Tracheal epithelial cell (primary cell): ENCODE results near the gene NR2F6. TPM values are rescaled to one million over a fixed set of nuclear protein-coding genes. Genes with fewer than 3 reads are reported as not detected.

Experiments
- total RNA-seq: library from RNA; depleted of rRNA; stranded (reverse); fragments of >200 nt; gene quantifications from 2 replicates; pipeline ENCODE4 v1.2.1, GENCODE V29; 2014

Gene NR2F6
- total RNA-seq, result 97.4 and 175 TPM in 2 replicates

DNA sequence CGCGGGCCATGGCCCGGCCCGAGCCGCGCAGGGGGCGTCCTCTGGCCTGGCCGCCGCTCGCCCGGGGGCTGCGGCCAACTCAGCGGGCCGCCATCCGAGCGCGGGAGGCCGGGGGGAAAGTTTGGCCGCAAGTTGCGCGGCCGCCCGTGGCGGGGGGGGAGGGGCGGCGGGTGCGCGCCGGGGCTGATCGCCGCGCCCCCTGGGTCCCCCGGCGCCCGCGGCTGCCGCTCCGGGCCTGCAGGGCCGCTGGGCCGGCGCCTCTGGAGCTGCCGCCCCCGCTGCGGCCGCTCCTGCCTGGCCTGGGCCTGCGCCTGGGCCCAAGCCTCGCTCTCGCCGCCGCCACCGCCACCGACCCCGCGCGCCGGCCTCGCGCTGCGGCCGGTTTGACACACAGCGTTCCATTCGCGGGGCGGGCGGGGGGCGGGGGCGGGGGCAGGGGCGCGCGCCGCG lies at the start of gene NR2F6:
NR2F6 (minus strand) TSS at position 385 of the 450 bp plus-strand sequence. CDS start 699 bp downstream, outside the sequence.

DNA sequence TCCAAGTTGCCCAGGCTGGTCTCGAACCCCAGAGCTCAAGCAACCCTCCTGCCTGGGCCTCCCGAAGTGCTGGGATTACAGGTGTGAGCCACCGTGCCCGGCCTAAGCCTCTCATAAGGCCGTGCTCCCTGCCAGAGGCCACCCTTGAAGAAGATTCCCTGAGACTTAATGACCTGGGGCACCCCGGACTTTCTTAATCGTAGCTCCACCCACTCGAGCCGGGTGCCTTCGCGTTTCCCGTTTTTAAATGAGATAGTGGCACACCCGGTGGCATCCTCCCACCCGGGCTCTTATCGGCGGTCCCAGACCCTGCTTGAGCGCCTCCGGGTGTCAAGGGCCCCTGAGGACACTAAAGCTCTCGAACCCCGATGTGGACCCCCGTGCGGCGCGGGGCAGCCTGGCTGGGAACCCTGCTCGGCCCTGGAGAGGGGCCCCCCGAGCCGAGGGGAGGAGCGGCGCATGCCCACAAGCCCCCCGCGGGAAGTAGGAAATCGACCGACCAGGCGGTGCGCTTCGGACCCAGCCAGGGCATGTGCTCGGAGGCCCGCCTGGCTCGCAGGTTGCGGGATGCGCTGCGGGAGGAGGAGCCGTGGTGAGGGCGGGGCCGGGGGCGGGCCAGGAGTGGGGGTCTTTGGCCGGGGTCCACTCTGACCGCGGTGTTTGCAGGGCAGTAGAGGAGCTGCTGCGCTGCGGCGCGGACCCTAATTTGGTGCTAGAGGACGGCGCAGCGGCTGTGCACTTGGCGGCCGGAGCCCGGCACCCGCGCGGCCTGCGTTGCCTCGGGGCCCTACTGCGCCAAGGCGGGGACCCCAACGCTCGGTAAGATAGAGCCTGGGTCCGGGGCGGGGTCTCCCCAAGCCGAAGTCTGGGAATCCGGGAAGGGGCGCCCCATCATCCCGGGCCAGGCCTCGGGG lies 35.9 kb upstream of the NR2F6 start, which contains the start of gene ANKLE1:
ANKLE1 (plus strand) TSS at position 511 of the 914 bp plus-strand sequence; CDS start at position 531, 20 bp downstream.

DNA sequence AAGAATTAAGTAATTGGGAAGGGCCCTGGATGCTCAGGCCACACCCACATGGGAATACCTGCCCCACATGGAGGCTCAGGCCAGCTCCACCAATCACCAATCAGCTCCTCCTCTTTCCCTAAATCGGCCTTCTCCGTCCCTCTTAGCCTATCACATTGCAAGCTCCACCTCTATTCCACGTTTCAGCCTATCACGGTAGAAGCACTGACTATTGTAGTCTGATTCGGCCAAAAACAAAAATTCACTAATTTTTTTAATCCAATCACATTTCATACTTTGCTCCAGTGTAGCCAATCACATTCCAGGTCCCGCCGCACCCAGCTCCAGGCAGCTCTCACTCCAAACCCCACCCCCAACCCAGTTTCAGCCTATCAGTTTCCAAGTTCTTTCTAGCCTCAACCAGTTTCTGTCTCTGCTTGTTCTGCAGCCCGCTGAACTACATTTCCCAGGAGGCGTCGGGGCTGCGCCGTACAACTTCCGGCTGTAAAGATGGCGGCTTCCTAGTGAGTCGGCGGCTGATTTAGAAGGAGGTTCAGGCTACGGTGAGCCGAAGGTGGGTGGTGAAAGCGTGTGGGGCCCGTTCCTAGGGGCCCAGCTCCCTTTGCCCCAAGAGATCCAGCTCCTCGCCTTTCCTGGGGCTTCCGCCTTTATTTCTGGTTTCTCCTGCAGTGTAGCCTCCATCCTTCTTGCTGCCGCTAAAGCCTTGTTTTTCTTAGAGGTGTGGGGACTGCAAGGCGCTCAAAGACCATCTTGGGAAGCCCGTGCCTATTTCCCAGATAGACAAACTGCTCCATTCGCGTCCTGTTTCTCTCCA lies 21.5 kb upstream of the NR2F6 start, which contains the start of gene BABAM1:
BABAM1 (plus strand) TSS at position 469 of the 814 bp plus-strand sequence. CDS start 1,364 bp downstream, outside the sequence.

DNA sequence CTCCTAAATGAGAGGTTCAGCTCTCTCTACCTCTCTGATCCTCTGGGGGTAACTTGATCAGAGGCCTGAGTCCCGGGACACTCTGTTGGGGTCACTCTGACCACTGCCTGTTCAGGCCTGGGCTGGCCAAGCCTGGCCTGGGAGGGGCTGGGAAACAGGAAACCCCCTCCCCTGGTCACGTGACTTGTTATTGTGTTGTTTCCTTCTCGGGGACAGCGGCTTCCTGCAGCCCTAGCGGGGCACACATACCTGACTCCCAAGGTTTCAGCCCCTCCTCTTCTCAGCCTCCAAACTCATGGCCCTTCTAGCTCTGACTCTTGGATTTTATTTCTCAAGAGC lies 18.9 kb upstream of the NR2F6 start, which contains the start of gene USHBP1:
USHBP1 (minus strand) TSS at position 105 of the 339 bp plus-strand sequence. CDS start 446 bp downstream, outside the sequence.

DNA sequence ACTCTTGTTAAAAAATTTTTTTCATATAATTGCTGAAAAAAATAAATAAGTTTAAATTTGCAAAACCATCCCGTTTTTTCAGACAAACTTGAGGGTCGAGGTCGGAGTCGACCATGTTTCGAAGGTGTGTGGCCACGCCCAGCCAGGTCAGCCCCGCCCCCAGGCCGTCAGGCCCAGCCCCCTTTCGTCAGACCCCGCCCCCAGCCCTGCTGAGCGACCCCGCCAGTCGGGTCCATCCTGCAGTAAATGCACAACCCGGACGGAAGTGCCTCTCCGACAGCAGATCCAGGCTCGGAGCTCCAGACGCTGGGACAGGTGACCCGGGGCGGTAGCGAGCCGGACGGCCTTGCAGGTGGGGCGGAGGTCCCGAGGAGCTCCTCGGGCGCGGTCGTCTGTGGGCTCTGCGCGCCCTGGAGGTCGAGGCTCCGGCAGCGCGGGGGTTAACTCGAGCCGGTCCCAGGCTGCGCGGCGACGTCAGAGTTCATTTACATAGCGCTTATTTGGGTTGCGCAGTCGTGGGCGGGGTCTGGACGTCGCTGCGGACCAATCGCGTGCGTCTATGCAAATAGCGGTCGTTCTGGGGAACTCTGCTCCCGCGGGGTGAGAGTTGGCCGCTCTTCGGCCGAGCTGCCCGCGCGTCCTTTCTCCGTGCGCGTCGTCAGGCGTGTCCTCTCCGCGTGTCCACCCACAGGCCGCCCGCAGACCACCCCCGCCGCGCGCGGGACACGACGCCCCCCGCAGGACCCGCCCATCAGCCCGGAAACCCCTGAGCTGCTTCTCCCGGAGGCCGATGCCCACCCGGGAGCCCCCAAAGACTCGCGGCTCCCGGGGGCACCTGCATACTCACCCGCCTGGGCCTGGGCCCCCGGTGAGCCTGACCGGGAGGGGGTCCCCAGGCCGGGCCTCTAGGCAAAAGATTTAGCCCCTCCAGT lies 19.5 kb downstream of the NR2F6 start, which contains the start of gene OCEL1:
OCEL1 (plus strand) TSS at position 225 of the 932 bp plus-strand sequence; CDS start at position 247, 22 bp downstream.

DNA sequence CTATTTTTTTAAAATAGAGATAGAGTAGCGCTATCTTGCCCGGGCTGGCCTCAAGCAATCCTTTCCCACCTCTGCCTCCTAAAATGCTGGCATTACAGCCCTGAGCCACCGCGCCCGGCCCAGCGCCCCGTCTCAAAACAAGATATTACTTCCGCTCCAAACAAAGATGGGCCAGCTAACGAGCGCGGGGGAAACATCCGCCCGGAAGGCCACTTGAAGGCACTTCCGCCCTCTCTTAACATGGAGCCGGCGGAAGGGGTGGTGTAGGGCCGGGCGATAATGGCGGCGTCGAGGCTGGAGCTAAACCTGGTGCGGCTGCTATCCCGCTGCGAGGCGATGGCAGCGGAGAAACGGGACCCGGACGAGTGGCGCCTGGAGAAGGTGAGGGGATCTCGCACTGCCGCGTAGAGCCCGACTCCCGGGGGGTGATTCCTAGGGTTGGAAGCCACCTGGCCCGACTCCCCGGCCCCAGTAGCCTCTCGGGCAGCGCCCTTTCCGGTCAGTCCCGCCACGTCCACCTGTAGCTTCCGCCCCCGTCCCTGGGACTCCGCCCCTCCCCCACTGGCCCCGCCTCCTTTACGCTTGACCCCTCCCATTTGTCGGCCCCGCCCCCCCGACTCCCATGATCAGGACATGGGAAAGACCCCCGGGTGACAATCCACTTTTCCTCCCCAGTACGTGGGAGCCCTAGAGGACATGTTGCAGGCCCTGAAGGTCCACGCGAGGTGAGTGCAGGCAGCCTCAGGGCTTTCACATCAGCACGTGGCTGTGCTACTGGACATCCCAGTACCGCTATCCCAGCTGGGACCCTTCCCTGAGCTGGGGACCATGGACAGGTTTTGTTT lies 30.4 kb downstream of the NR2F6 start, which contains the start of gene USE1:
USE1 (plus strand) TSS at position 231 of the 845 bp plus-strand sequence; CDS start at position 280, 49 bp downstream.

Other genes with a start within 250 kb of the NR2F6 start
- gene CPAMD8, start 219.1 kb downstream of the NR2F6 start, total RNA-seq, result 0.96 and 1.5 TPM in 2 replicates
- 1.3 and 1.7 TPM in 2 replicates for gene HAUS8, start 170.5 kb downstream of the NR2F6 start, total RNA-seq
- 16.8 and 40.2 TPM in 2 replicates for gene MYO9B, start 170.1 kb downstream of the NR2F6 start, total RNA-seq
- 10.0 and 19.8 TPM in 2 replicates for gene USE1, start 30.6 kb downstream of the NR2F6 start, total RNA-seq
- gene OCEL1, start 19.7 kb downstream of the NR2F6 start, total RNA-seq, result 1.4 and 3.0 TPM in 2 replicates
- under 0.01 TPM in 1 of 2 replicates, not detected in the other for gene USHBP1, start 18.8 kb upstream of the NR2F6 start, total RNA-seq
- 37.7 and 97.6 TPM in 2 replicates for gene BABAM1, start 21.5 kb upstream of the NR2F6 start, total RNA-seq
- under 0.01 and 0.72 TPM in 2 replicates for gene ANKLE1, start 36.0 kb upstream of the NR2F6 start, total RNA-seq
- 11.1 and 11.6 TPM in 2 replicates for gene ABHD8, start 57.5 kb upstream of the NR2F6 start, total RNA-seq
- gene MRPL34, start 60.0 kb upstream of the NR2F6 start, total RNA-seq, result 46.3 and 58.0 TPM in 2 replicates
- gene DDA1, start 63.6 kb upstream of the NR2F6 start, total RNA-seq, result 10.4 and 11.1 TPM in 2 replicates
- 4.8 and 4.9 TPM in 2 replicates for gene ANO8, start 88.9 kb upstream of the NR2F6 start, total RNA-seq
- gene GTPBP3, start 91.6 kb upstream of the NR2F6 start, total RNA-seq, result 20.5 and 71.6 TPM in 2 replicates
- not detected in 2 replicates for gene PLVAP, start 131.4 kb upstream of the NR2F6 start, total RNA-seq
- gene CCDC194, start 148.3 kb upstream of the NR2F6 start, total RNA-seq, result not detected in 2 replicates
- gene BST2, start 159.7 kb upstream of the NR2F6 start, total RNA-seq, result 8.7 and 26.3 TPM in 2 replicates
- 46.0 and 47.2 TPM in 2 replicates for gene MVB12A, start 174.1 kb upstream of the NR2F6 start, total RNA-seq
- gene TMEM221, start 202.7 kb upstream of the NR2F6 start, total RNA-seq, result under 0.01 and 0.24 TPM in 2 replicates
- not detected in 2 replicates for gene NXNL1, start 215.0 kb upstream of the NR2F6 start, total RNA-seq
- gene SLC27A1, start 224.6 kb upstream of the NR2F6 start, total RNA-seq, result 15.3 and 15.7 TPM in 2 replicates